ENCODE results near the gene KRTAP5-5.

DNA sequence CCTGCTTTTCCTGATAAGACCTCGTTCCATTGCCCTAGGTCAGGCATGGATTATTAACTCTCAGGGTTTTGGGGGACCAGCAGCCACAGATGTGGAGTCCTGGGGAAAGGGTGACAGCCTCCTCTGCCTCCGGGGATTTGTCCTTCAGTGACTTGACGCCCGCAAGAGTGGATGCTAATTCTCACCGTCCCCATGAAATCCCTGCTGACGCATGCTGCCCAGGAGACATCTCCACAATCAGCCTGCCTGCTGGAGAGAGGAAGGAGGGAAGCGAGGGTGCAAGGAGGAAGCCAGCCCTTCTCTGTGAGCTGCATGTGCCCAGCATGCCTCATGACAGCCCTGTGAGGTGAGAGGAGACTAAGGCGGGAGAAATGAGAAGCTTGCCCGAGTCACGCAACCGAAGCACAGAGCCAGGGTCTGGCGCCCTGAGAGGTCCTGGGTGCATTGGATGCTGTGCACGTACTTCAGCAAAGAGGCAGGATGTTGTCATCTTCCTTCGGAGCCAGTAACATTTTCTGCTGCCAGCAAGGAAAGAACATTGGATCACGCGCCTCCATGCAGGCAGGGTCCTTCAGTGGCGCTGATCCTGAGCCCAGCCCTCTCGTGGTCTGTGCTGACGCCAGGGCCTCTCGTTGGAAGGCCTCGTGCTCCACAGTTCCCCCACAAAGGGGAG, 40.1 kb downstream of the KRTAP5-5 start:
- TF ChIP-seq CTCF (IDR thresholded peaks at IDR 0.05) (no peak), EP300 (IDR thresholded peaks at IDR 0.05) (no peak), POLR2A (IDR thresholded peaks at IDR 0.05) (no peak)

Measured in sigmoid colon (tissue), 4 donors.